SIG-M5 treated with dmso at 0.1 percent for 504 hours (cell line): Measurements from ENCODE around the gene BMPER.
A peak's percentile ranks its signal among the peaks of the same experiment; 100 is the strongest.

ENCODE experiments used
- DNase-seq: peaks from one replicate; lab custom pipeline; 2025; ENCODE audit not compliant: unreplicated experiment; lab: John Stamatoyannopoulos, UW

BMPER gene

GRCh38 chr7:34086981-34087380 lies 181.6 kb downstream of the BMPER start:
- DNase-seq, result no peak

GRCh38 chr7:34087892-34088891 lies 182.9 kb downstream of the BMPER start:
- peak; percentile 46 for DNase-seq

GRCh38 chr7:34090816-34091215 lies 185.5 kb downstream of the BMPER start:
- no peak for DNase-seq

GRCh38 chr7:34091321-34091917 lies 186.1 kb downstream of the BMPER start:
- peak; percentile 56 for DNase-seq

- DNase-seq, result no peak
Measured at GRCh38 chr7:34093276-34093675, 187.9 kb downstream of the BMPER start.

- DNase-seq, result peak; percentile 13
Measured at GRCh38 chr7:34096198-34096651, 190.9 kb downstream of the BMPER start.

GRCh38 chr7:34096777-34097176 lies 191.4 kb downstream of the BMPER start:
- no peak for DNase-seq

GRCh38 chr7:34100661-34101060 lies 195.3 kb downstream of the BMPER start:
- no peak for DNase-seq

GRCh38 chr7:34104115-34104514 lies 198.8 kb downstream of the BMPER start:
- no peak for DNase-seq

- DNase-seq, result no peak
Measured at GRCh38 chr7:34104992-34105391, 199.7 kb downstream of the BMPER start.

GRCh38 chr7:34107276-34107675 lies 201.9 kb downstream of the BMPER start:
- no peak for DNase-seq

- DNase-seq, result peak; percentile 66
Measured at GRCh38 chr7:34108165-34108564, 202.8 kb downstream of the BMPER start.

- no peak for DNase-seq
Measured at GRCh38 chr7:34109936-34110780, 204.8 kb downstream of the BMPER start.

- DNase-seq, result no peak
Measured at GRCh38 chr7:34111031-34111430, 205.7 kb downstream of the BMPER start.

GRCh38 chr7:34115503-34115902 lies 210.2 kb downstream of the BMPER start:
- no peak for DNase-seq

- DNase-seq, result no peak
Measured at GRCh38 chr7:34117573-34117972, 212.2 kb downstream of the BMPER start.

- no peak for DNase-seq
Measured at GRCh38 chr7:34121366-34121765, 216.0 kb downstream of the BMPER start.

GRCh38 chr7:34123316-34123715 lies 218.0 kb downstream of the BMPER start:
- no peak for DNase-seq

- DNase-seq, result no peak
Measured at GRCh38 chr7:34124765-34125164, 219.4 kb downstream of the BMPER start.

GRCh38 chr7:34128762-34129161 lies 223.4 kb downstream of the BMPER start:
- DNase-seq, result no peak
